GM18873 (cell line): Measurements from ENCODE around the gene NPIPB6.
"Not testable (repeated sequence)": the region's sequence is repeated elsewhere in the genome, so short reads cannot be mapped to it uniquely, and the experiment has no call there.

ENCODE experiments used
- ATAC-seq: cut with Tn5 transposase; IDR thresholded peaks from one replicate; pipeline ENCODE4 v1.9.1; 2021; ENCODE audit warnings: mild to moderate bottlenecking, moderate library complexity, moderate number of reproducible peaks; ENCODE audit not compliant: unreplicated experiment, low FRiP score

The NPIPB6 gene

GRCh38 chr16:28363408-28363807, at the start of gene NPIPB6:
NPIPB6 (minus strand) TSS chr16:28363508; CDS start chr16:28362822, 686 bp downstream.
- ATAC-seq = not testable (repeated sequence)

- ATAC-seq = peak; percentile 88
These were observed 40.1 kb upstream of the NPIPB6 start, which contains the start of gene EIF3CL for GRCh38 chr16:28403220-28404072. EIF3CL (minus strand) TSS chr16:28403841; CDS start chr16:28403618, 223 bp downstream.

GRCh38 chr16:28392054-28392453, 28.7 kb upstream of the NPIPB6 start:
- ATAC-seq = not testable (repeated sequence)

- ATAC-seq = not testable (repeated sequence)
These were observed 19.0 kb upstream of the NPIPB6 start for GRCh38 chr16:28382177-28382867.

- not testable (repeated sequence) for ATAC-seq
These were observed 14.5 kb upstream of the NPIPB6 start for GRCh38 chr16:28377822-28378221.

GRCh38 chr16:28377108-28377625, 13.9 kb upstream of the NPIPB6 start:
- ATAC-seq = not testable (repeated sequence)

GRCh38 chr16:28375115-28375514, 11.8 kb upstream of the NPIPB6 start:
- not testable (repeated sequence) for ATAC-seq

- ATAC-seq = not testable (repeated sequence)
These were observed 11.0 kb upstream of the NPIPB6 start for GRCh38 chr16:28374281-28374680.

- ATAC-seq = not testable (repeated sequence)
These were observed 4.6 kb upstream of the NPIPB6 start for GRCh38 chr16:28367926-28368325.

GRCh38 chr16:28364268-28365173, 1.2 kb upstream of the NPIPB6 start:
- peak; percentile 68 for ATAC-seq

GRCh38 chr16:28362600-28362999, 708 bp downstream of the NPIPB6 start:
- ATAC-seq = not testable (repeated sequence)

- ATAC-seq = not testable (repeated sequence)
These were observed 25.1 kb downstream of the NPIPB6 start for GRCh38 chr16:28338230-28338629.

GRCh38 chr16:28336940-28337710, 26.2 kb downstream of the NPIPB6 start:
- ATAC-seq = not testable (repeated sequence)

GRCh38 chr16:28335678-28336077, 27.6 kb downstream of the NPIPB6 start:
- not testable (repeated sequence) for ATAC-seq

GRCh38 chr16:28332632-28333031, 30.7 kb downstream of the NPIPB6 start:
- ATAC-seq = not testable (repeated sequence)

GRCh38 chr16:28330981-28331380, 32.3 kb downstream of the NPIPB6 start:
- ATAC-seq = not testable (repeated sequence)

GRCh38 chr16:28330232-28330631, 33.1 kb downstream of the NPIPB6 start:
- ATAC-seq = not testable (repeated sequence)

- ATAC-seq = no peak
These were observed 36.3 kb downstream of the NPIPB6 start for GRCh38 chr16:28326881-28327610.

GRCh38 chr16:28324887-28325279, 38.4 kb downstream of the NPIPB6 start:
- ATAC-seq = no peak
